Measurements from ENCODE around the gene NCOR2.

- TF ChIP-seq CTCF (IDR thresholded peaks at IDR 0.05; ENCODE audit: poor library complexity, severe bottlenecking) (no peak), SMC3 (conservative IDR thresholded peaks at IDR 0.05; ENCODE audit: poor library complexity) (no peak), EZH2 (IDR thresholded peaks at IDR 0.05; ENCODE audit: borderline replicate concordance, insufficient read depth, low read length, poor library complexity, severe bottlenecking) (no peak), MXI1 (conservative IDR thresholded peaks at IDR 0.05; ENCODE audit: poor library complexity, severe bottlenecking) (no peak), TAF1 (IDR thresholded peaks at IDR 0.05; ENCODE audit: low read depth) (no peak), RAD21 (conservative IDR thresholded peaks at IDR 0.05) (no peak), POLR2AphosphoS5 (IDR thresholded peaks at IDR 0.05) (no peak)
Measured at GRCh38 chr12:124569375-124570148, 2.1 kb upstream of the NCOR2 start.

All from neural cell (in vitro differentiated cells).